Measurements from ENCODE around the gene ARSD.
"Not testable (repeated sequence)": the region's sequence is repeated elsewhere in the genome, so short reads cannot be mapped to it uniquely, and the experiment has no call there.

- TF ChIP-seq CTCF (IDR thresholded peaks at IDR 0.05); ZFX (IDR thresholded peaks at IDR 0.05; ENCODE audit: borderline replicate concordance): not testable (repeated sequence)
Observed at GRCh38 chrX:2963992-2964794, 35.1 kb upstream of the ARSD start.

All from 22Rv1 (cell line).